ENCODE measurements around the gene BCAP31.

DNA sequence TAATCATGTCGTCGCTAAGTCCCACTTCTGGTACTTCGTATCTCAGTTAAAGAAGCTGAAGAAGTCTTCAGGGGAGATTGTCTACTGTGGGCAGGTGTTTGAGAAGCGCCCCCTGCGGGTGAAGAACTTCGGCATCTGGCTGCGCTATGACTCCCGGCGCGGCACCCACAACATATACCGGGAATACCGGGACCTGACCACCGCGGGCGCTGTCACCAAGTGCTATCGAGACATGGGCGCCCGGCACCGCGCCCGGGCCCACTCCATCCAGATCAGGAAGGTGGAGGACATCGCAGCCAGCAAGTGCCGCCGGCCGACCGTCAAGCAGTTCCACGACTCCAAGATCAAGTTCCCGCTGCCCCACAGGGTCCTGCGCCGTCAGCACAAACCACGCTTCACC, 61.9 kb downstream of the BCAP31 start:
- TF ChIP-seq, protein P1, sequence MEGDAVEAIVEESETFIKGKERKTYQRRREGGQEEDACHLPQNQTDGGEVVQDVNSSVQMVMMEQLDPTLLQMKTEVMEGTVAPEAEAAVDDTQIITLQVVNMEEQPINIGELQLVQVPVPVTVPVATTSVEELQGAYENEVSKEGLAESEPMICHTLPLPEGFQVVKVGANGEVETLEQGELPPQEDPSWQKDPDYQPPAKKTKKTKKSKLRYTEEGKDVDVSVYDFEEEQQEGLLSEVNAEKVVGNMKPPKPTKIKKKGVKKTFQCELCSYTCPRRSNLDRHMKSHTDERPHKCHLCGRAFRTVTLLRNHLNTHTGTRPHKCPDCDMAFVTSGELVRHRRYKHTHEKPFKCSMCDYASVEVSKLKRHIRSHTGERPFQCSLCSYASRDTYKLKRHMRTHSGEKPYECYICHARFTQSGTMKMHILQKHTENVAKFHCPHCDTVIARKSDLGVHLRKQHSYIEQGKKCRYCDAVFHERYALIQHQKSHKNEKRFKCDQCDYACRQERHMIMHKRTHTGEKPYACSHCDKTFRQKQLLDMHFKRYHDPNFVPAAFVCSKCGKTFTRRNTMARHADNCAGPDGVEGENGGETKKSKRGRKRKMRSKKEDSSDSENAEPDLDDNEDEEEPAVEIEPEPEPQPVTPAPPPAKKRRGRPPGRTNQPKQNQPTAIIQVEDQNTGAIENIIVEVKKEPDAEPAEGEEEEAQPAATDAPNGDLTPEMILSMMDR (IDR thresholded peaks at IDR 0.05): peak in 3 of 6 experiments; percentile 11 to 37 (median 16)
- no peak for TF ChIP-seq POLR2A (IDR thresholded peaks at IDR 0.05)

Data from thyroid gland (tissue), 4 donors.